EL (cell line): ENCODE data around the gene TTC22.

ENCODE experiments used
- DNase-seq: peaks from one replicate; pipeline ENCODE4 v3.0.0-alpha.2; 2016

Gene TTC22

DNA sequence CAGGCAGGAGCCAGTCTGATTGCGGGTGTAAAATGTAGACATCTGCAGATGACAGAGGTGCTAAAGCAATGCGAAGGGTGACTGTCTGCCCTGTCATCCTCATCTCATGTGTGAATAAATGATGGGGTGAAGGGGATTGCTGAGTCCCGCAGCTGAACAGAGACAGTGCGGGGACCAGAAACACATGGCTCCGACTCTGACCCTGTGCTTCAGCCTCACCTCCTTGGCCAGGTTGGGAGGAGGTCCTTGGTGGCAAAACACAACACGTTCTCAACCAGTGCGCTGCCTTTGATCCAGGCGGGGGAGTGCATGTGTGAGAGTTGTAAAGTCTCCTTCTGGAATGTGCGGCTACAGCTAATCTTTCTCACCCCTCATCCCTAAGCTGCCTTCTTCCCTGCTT is 32.0 kb upstream of the TTC22 start:
- DNase-seq: no peak

DNA sequence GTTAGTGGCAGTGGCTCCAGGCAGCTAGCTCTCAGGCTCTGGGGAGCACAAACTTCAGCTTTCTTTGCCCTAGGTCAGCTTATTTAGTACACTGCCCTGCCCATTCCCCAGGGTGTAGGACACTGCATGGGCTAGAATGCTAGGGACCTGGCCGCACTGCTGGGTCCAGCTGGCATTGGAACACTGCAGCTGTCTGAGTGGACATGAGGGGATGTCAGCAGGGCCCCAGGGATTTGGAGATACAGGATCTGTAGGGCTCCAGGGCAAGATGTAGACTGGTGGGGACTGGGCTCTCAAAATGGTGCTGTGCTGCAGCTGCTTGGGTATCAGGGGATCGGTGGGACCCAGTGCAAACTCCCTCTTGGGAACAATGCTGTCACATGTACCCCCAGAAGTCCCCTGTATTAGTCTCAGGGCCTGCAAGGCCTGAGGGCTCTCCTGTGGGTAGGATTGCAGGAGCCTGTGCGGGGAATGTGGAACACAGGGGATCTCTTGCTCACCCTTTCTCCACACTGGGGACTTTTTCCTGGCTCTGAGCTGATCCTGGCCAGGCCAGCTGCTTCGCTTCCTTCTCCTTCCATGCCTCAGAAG is 25.2 kb upstream of the TTC22 start:
- no peak for DNase-seq

DNA sequence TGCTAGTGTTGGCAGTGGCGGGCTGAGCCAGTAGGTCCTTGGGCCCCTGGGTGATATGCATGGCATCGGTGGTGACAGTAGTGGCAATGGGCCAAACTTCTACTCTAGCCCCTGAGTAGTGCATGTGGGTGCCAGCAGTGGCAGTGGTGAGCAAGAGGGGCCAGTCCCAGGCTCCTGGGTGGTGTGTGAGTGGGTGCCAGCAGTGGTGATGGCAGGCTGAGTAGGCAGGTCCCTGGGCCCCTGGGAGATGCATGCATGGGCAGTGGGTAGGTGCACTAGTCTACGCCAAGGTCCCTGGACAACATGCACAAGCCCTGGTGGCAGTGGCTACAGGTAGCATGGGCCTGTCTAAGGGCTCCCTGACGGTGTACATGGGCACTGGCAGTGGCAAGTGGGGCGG is 24.6 kb upstream of the TTC22 start:
- no peak for DNase-seq

DNA sequence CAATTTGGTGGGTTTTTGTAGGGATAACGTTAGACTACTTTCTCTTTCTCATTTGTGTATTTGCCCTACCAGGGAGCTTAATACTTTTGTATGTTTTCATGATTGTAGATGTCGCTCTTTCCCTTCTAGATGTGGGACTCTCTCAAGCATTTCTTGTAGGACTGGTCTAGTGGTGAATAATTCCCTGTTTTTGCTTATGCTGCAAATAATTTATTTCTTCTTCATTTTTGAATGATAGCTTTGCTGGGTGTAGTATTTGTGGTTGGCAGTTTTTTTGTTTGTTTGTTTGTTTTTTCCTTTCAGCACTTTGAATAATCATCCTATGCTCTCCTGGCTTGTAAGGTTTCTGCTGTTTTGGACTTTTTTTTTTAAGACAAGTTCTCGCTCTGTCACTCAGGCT is 22.5 kb upstream of the TTC22 start:
- no peak for DNase-seq

DNA sequence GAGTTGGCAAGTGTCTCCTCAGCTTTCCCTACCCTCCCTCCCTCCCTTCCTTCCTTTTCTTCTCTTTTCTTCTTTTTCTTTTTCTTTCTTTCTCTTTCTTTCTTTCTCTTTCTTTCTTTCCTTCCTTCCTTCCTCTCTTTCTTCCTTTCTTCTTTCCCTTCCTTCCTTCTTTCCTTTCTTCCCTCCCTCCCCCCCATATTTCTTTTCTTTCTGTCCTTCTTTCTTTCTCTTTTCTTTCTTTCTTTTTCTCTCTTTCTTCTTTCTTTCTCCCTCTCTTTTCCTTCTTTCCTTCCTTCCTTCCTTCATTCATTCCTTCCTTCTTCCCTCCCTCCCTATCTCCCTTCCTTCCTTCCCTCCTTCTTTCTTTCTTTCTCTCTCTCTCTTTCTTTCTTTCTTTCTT is 18.6 kb upstream of the TTC22 start:
- DNase-seq: no peak

DNA sequence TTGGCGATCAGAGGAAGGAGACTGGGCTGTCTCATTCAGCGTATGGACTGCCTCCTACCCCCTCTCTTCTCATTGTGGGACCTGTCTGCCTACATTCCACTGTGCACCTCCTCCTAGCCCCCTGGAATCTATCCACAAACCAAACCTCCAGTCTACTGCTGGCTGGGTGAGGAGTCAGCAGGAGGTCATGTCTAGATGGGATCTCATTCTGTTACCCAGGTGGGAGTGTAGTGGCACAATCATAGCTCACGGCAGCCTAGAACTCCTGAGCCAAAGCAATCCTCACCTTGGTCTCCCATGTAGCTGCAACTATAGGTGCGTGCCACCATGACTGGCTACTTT is 18.0 kb upstream of the TTC22 start:
- DNase-seq: no peak

DNA sequence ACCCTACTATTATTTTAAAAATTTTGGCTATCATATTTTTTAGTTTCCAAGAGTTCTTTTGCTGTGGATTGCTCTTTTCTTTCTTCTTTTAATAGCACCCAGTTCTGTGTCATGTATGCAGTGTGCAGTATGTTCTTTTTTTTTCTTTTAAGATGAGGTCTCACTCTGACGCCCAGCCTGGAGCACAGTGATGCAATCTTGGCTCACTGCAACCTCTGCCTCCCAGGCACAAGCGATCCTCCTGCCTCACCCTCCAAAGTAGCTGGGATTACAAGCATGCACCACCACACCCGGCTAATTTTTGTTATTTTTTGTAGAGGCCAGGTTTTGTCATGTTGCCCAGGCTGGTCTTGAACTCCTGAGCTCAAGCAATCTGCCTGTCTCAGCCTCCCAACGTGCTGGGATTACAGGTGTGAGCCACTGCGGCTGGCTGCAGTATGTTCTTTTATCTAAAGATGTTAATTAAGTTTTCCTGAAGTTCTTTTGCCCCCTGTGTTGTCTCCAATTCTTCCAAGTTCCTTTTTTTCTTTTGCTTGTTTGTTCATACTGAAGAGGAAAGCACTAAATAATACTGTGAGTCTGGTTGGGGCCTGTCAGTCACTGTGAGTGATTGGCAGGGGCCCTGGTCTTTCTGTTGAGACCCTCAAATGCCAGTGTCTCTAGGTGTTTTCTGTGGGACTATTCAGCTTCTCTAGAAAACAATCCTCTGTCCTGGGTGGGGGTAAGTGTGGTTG is 17.5 kb upstream of the TTC22 start:
- DNase-seq: no peak

DNA sequence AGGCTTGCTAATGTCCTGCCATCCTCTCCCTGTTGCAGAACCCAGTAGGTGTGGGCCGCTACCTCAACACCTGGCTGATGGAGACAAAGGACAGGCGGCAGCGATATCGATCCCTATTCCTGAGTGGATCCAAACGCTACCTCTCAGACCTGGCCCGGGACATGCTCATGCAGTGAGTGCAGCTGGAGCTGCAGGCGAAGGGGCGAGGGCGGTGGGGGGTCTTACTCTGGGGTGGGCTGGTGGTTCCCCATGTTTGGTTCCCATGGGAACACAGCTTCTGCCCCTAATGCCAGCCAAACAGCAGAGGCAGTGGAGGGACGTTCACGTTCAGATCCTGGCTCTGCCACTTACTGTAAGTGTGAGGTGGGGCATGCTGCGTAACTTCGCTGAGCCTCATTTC is 15.8 kb upstream of the TTC22 start:
- no peak for DNase-seq

DNA sequence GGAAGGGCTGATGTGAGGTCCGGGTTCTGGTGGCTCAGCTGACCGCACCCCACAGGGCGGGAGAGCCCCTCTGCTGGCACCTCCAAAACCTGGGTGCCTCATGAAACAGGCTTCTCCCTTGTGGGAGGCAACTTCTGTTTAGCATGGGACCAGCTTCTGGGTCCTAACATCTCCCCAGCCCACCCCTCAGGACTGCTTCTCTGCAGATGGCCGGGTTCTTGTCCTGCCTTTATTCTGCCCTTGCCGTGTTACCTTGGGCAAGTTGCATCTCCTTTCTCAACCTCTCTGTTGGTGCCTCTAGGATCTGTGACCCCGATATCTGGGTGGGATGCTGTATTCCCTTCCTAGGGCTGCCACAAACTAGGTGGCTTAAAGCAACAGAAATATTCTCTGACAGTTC is 15.0 kb upstream of the TTC22 start:
- no peak for DNase-seq

DNA sequence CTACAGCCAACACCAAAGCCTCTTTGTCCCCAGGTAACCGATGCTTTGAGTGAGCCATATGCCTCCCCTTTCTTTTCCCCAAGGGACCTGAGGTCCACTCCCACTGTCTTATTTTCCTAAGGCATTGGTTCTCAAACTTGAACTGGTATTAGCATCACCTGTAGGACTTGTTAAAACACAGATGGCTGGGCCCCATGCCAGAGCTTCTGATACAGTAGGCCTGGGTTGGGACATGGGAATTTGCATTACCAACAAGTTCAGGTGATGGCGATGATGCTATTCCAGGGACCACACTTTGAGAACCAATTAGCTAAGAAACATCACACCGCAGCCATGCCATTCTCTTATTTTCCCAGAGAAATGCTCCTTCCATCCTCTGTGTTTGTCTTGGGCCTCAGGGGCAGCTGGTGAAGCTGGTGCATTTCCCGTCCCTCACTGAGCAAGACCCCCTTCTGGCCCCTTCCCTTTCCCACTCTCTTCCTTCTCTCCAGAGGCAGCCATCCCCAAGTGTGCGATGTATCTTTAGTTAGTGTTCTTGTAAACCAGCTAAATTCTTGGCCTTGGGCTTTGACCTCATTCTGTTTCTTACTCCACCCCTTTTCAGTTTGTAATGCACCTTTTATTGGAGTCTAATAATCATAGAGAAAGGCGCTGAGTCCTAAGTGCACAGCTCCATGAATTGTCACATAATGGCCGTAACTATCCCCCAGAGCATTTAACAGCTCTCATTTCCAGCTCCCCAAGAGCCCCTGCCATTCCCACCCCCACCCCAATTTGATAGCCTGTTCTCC is 14.2 kb upstream of the TTC22 start:
- no peak for DNase-seq

DNA sequence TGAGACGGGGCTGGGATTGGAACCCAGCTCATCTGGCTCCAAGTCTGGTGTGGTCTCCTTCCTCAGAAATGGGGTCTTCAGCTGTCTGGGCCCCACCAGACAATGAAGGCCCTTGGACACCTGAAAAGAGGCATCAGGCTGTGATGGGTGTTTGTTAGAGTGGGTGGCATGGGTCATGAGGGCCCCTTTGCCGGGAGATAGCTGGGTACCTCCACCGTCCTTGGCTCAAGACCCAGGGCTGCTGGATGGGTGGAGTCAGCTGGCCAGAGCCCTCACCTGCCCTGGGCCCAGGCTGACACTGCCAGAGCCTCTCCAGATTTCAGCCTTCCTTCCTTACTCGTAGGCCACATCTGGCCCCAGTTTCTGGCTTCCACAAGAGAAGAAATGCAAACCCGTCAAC is 13.4 kb upstream of the TTC22 start:
- no peak for DNase-seq

DNA sequence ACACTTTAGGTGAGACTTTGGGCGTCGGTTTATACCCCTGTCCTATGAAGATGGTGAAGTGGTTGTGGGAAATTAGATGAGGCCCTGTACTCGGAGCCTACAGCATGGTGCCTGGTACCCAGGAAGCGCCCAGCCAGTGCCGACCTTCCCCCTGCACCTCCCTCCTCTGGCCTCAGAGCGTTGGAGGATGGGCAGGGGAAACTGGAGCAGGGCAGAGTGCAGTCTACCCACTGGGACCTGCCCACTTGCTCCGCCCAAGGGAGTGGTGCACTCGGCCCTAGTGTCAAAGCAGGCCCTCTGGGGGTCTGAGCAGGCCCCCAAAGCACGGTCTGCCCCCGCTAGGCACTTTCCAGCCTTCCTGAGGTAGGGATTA is 13.0 kb upstream of the TTC22 start:
- no peak for DNase-seq

DNA sequence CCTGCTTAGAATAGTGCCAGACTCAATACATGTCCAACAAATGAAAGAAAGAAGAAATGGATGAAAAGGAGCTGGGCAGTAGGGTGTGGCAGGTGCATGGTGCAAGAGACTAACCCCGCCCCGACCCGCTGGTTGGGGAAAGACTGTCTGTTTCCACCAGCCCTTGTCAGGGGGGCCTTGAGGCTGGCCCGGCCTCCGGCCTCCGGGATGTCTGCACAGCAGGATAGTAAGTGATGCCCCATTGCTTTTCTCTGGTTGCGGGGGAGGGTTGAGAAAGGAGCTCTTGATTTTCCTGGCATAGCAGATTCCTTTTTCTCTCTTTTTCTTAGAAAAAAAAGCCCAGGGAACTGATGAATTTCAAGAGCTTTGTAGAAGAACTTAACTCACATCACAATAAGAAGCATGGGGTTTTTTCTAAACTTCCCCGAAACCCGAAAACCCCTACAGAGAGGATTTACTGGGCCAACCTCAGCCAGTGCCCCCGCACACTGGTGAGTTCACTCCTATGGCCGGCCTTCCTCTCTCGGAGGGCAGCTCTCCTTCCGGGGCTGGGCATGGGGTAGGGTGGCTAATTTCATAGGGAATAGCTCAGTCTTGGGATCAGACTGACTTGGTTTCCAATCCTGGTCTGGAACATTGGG is 12.5 kb upstream of the TTC22 start:
- no peak for DNase-seq

DNA sequence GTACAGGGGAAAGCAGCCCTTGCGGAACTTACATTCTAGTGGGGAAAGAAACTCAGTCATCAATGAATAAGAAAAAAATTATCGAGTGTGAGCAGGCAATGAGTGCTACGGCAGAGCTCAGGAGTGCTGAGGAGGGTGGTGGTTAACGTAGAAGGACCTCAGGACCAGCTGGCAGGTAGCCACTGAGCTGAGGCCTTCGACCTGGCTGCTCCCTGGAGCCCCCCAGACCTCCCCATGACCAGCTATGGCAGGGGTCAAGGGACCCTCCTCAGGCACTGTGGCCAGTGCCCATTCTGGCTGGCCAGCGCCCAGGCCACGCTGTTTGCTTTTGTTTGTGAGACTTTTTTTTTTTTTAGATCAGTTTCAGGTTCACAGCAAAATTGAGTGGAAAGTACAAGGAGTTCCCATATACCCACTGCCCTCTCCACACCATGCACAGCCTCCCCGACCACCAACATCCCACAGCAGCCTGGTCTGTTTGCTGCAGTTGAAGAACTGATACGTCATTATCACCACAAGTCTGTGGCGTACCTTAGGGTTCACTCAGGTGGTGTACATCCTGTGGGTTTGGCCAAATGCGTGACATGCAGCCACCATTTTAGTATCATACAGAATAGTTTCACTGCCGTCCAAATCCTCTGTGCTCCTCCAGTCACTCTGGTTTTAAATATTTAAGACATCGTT is 11.8 kb upstream of the TTC22 start:
- DNase-seq: no peak

DNA sequence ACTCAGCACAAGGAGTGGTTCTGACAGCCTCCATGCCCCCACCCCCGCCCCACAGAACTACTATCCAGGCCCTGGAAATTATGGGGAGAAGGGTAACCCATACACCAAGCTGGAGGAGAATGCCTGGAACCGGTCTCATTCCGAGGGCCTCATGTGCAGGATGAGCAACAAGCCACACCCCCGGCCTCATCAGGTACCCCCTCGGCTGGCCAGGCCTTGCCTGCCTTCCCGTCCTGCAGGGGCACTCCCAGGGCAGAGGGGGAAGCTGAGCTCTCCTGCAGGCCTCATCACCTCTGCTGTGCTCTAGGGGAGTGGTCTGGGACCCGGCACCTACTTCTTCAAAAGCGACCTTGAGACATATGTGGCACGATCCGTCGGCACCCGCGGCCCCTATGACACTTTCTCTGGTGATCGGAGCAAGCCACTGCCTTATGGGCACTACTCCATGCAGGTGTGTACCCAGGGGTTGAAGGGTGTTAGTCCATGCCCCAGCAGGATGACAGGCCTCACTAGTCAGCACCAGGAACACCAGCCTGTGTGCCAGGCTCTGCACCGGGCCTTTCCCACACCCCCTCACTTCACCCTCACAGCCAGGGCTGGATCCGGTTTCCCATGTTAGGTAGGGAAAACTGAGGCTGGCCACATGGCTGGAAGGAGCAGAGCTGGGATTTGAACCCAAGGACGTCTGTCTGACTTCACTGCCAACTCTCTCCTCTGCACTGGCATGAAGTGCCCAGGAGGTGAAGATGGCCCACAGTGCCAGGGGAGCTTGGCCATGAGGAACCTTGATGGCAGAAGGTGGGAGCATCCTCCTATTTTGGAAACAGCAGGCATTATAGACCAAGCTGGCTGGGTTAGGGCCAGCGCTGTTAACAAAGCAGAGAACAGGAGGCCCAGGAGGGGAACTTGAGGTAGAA is 10.9 kb upstream of the TTC22 start:
- no peak for DNase-seq

DNA sequence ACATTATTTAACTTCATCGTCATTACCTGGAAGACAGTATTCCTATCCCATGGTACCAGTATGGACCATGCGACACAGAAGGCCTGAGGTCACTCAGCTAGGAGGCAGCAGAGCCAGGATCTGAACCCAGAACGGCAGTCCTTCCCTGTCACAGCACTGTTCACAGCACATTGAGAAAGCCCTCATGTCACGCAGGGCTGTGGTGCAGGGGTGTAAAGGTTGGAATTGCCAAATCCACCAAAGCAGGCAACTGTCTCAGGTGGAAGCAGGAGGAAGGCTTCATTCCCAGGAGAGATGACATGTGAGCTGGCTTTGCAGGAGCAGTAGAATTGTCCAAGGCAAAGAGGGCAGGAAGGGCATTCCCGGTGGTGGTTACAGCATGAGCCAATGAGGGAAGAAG is 9.9 kb upstream of the TTC22 start:
- no peak for DNase-seq

DNA sequence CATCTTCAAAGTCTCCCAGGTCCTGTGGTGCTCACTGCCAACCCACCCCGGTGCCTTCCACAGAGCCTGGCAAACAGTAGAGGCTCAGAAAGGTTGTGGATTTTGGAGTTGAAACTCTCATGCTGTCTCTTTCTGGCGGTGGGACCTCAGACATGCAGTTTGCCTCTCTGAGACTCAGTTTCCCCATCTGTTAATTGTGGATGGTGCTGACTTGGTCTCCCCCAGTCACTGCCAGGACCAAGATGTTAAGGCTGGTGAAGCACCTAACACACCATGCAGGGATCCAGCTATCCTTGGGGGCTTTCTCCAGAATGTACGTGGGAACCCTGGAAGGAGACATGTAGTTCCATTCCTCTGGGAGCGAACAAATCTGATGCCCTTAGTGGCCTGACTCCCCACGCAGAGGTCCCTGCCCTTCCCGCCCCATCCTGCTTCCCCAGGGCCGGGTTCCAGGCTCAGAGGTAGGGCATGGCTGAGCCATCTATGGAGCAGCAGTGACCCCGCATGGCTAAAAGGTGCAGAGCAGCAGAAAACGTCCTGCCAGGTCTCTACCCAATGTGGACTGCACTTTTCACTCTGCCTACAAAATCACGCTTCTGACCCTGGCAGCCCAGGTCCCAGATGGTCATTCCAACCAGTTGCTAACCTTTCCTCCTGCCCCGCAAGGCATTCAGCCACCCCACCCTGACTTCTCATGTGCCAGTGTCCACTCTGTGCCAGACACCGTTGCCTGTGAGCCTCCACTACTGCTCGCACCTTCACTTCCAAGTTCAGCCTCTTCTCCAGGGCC is 9.2 kb upstream of the TTC22 start:
- peak; percentile 63 for DNase-seq

DNA sequence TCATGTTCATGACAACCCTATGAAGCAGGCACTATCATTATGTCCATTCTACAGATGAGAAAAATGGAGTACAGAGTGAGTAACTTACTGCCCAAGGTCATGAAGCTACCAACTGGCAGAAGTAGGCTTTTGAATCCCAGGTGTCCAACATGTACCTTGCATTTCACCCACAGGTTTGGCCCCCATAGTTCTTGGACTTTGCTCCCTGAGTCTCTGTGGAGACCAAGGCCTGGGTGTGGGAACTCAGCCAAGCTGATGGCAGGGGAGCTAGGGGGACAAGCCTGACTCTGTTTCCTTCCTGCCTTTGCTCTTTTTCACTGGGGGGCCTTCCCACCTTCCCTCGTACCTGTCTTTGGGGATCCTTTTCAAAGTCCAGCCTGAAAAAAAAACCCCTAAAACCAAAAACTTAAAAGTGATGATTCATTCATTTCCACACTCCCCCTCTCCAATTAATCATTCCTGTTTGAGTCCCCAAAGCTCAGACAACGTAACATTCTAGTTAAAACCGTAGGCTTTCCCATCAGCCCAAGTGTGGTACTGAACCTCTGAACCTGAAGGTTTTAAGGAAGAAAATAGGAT is 8.5 kb upstream of the TTC22 start:
- no peak for DNase-seq

DNA sequence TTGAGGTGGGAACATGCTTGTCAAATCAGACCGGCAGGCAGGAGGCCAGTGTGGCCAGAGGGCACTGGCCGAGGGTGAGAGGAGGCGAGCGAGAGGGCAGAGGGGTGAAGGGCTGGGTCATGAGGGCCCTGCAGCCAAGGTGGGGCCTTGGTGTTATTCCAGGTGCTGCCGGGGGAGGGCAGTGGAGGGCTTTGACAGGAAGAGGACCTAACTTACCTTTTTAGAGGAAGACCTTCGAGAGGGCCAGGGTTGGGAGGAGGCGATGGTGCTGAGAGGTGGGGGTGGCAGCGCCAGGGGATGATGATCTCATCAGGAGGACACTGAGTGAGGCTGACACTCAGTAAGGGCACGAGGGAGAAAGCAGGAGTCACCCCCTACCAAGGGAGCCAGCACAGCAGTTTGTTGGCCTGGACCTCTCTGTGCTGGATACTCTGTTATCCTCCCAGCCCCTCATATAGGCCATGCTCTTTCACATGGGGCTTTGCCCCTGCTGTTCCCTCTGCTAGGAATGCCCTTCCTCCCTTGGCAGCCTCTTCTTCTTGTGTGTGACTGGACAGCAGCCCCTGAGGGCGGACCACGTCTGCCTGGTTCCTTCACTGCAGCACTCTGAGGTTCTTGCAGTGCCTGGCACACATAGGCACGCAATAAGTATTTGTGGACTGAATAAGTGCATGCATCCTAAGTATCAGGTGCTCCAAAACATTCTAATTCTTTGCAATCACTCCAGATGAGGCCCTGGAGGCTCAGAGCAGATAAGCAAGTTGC is 7.5 kb upstream of the TTC22 start:
- DNase-seq: no peak

DNA sequence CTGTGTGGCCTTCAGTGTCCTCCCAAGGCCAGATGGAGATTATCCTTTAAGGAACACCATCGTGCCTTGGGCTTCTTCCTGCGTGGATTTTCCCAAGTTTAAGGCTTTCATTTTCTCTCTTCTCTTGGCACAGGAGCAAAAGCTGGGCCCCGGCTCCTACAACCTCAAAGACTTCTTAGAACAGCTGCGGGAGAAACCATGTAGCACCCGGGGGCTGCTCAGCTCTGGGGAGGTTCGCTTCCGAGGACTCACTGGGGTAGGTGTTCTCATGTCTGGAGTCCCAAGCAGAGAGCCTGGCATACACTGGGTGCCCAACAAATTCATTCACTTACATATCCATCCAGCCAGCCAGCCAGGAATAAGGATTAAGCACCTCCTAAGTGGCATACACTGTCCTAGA is 6.6 kb upstream of the TTC22 start:
- DNase-seq: no peak
